Femur (tissue), 1 donor: Measurements from ENCODE around the gene PFKL.

Experiments
- DNase-seq: peaks from one replicate; pipeline ENCODE4 v3.0.0-alpha.2; 2017

PFKL gene

DNA sequence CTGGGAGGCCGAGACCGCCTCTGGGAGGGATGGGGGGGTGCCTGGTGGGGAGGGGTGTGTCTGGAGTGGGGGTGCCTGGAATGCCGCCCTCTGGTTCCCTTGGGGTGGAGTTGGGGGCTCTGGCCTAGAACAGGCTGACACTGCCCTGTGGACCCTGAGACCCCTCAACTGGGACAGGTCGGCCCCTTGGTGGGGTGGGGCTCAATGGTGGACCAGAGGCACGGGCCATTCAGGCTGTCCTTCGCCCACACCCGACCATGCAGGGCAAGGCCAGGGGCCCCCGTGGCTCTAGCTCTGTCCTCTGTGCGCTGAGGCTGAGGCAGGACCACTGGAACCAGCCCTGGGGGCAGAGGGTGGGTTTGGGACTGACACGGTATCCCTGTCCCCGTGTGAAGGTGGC lies 14.7 kb downstream of the PFKL start:
- DNase-seq: no peak

DNA sequence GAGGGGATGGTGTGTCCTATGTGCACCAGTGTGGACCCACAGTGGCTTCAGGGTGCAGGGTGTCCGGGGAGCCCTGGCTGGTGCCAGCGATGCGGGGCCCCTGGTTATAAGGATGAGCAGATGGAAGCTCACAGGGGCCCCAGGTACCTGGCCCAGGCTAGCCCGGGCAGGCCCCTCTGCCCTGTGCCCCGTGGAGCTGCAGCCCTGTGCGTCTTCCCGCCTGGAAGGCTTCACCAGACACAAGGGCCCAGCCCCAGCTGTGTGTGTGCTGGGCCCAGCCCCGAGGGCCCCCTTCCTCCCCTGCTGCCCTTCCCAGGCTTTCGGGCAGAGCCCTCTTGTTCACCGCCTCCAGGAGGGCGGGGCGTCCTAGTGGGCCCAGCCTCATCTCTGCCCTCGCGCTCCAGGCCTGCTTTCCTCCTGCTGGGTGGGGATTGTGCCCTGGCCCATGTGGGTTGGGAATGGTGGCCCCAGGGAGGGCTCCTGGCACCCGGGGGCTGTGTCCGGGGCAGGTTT lies 15.9 kb downstream of the PFKL start:
- DNase-seq: no peak

DNA sequence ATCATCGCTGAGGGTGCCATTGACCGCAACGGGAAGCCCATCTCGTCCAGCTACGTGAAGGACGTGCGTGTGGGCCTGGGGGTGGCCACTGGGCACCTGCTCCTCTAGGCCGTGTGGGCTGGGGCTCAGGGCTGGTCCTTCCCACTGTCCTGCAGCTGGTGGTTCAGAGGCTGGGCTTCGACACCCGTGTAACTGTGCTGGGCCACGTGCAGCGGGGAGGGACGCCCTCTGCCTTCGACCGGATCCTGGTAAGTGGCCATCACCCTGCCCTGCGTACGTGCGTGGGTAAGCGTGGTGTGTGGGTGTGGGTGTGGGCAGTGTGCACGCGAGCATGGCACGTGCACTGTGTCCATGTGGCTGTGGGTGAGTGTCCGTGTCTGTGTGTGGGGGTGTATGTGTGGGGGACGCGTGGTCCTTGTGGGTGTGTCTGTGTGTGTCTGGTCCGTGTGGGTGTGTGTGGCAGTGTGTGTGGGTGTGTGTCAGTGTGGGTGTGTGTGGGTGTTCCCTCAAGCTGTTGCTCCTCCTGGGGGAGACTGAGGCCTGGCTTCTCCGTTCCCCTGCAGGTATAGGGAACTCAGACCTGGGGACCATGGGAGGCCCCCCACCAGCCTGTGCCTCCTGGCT lies 16.5 kb downstream of the PFKL start:
- DNase-seq: no peak

DNA sequence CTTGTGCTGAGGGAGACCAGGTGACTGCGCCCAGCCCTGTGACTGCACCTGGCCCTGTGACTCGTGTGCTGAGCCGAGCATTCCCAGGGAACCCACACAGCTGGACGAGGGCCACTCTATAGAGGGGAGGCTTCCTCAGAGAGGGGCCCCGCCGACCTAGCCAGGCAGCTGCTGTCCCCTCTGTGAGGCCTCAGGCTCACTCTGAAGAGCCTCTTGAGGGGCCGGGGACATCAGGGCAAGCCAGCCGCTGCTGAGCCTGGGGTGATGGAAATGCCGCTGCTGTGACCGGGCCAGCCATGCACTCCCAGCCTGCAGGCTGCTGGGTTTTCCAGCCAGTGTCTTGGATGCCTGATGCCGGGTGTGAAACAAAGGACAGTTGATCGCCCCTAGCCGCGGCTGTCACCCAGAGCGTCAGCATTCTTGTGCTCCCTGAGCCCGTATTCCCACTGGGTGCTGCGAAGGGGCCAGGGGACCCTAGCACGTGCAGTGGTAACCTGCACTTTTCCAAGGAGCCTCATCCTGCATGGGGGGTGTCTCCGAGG lies 17.5 kb downstream of the PFKL start:
- no peak for DNase-seq

DNA sequence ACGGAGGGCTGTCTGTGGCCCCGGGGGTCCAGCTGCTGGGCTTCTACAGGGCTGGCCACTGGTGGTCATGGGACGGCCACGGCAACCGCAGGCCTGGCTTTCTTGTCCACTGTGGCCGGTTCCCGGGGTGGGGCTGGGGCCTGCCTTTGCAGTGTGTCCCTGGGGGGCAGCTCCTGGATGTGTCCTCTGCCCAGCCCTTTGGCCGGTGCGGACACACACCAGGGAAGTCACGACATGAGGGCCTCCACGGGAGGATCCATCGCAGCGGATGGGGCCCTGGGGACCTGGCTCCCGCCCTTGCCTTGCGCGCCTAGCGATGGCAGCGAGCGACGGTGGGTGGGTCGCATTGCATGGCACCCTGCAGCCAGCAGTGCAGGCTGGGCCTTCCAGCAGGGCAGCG lies 18.0 kb downstream of the PFKL start:
- DNase-seq: no peak

DNA sequence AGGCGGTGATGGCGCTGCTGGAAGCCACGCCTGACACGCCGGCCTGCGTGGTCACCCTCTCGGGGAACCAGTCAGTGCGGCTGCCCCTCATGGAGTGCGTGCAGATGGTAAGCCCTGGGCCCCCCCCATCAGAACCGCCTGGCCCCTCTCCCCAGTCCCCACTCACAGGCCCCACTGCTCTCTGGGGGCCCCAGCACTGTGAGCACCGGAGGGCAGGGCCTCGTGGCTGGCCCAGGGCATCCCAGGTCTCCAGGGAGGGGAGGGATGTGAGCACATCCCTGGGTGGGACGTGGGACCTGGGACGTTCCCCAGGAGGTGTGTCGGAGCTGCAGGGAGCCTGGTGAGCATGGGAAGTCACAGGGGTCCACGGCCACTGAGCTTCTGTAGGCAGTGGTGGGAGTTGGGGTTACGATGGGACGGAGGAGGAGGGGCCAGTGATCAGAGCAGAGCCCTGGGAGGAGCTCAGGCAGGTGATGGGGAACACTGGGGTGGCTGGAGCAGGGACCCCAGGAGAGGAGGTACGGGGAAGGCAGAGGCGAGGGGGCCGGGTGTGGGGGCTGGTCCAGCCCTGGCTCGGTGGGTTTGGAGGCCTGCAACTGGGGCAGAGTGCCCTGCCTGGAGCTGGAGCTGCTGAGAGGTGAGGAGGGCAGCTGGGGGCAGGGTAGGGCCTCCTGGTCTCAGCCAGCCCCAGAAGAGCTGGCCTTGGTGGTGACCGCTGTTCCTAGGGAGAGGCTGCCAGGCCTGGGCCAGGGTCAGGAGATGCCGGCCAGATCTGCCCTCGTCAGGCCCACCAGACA lies 18.8 kb downstream of the PFKL start:
- no peak for DNase-seq

DNA sequence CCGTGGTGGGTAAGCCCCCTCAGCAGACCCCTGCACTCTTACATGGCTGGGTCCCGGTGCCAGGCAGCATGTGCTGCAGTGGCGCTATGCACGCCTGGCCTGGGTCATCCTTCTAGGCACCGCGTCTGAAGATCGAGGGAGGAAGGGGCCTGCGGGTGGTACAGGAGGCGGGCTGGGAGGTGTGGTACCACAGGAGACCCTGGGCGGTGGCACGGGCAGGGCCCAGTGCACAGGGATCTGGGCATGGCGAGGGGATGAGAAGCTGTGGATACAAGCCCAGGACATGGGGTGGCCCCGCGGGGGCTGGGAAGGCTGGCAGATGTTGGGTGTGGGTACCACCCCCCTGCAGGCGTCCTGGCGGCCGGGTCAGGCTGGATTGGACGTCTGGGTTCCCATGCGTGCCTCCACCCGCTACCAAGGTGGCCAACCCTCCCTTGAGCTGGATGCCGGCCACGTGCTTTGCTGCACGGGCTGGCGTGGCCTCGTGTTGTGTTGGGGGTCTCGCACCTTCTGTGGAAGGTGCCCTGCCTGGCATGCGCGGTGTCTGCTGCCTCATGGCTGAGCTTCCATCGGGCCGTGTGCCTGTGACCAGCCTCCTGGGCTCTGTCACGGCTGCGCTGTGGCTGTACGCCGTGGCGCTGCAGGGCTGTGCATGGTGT lies 19.7 kb downstream of the PFKL start:
- DNase-seq: no peak

DNA sequence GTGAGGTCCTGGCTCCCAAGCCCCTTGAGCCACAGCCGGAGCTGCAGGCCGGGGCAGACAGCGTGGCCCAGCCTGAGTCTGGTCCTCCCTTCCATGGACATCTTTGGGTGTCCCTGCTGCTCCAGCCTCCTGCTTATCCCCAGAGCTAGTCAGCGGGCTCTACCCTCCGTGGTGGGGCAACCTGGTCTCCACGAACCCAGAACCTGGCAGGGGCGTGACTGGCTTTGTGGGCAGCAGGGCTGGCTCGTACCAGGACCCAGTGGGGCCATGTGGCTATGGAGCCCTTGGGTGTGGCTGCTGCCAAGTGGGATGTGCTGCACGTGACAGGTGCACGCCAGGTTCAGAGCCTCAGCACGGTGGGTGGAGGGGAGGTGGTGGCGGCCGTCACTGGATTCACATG lies 21.0 kb downstream of the PFKL start:
- no peak for DNase-seq

DNA sequence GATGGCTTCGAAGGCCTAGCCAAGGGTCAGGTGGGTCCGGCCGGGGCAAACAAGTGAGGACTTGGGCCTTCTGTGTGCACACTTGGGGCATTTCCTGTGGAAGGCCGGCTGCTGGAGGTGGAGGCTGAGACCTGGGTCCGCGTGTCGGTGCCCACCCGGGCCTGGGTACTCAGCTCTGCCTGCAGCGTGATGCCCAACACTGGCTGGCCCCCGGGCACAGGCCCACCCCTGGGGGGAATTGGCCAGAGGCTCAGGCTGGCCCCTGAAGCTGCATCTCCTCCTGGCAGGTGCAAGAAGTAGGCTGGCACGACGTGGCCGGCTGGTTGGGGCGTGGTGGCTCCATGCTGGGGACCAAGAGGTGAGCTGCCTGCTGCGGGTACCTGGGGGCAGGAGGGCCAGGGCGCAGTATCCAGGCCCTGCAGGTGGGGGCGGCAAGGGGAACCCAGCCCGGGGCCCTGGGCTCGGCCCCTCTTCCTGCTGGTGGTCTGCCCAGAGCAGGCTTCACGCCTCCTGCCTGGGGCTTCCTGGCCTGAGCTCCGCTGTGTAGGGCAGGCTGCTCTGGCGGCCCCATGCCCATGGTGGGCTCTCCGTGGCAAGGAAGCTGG lies 22.1 kb downstream of the PFKL start:
- DNase-seq: no peak

DNA sequence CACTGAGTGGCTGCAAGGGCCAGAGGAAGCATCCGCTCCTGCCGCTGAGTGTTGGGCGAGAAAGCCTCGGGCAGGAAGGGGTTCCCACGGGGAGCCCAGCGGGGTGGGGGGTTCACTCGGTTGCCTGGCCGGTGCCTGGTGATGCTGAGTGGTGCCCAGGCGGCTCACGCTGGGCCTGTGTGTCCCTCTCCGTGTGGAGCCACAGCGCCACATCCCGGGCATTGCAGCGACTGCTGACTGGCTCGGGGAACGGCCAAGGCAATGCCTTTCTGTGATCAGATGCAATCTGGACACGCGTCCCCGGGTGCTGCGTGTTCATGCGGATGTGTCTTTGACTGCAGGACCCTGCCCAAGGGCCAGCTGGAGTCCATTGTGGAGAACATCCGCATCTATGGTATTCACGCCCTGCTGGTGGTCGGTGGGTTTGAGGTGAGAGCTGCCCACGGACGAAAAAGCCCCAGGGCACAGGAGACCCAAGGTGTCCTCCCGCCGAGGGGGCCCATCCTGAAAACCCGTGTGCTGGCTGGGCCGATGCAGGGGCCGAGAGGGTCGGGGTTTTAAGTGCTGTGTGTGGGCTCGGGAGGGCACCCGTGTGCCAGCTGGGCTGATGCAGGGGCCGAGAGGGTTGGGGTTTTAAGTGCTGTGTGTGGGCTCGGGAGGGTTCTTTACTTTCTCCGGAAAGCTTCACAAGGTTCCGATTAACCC lies 22.9 kb downstream of the PFKL start:
- DNase-seq: no peak

DNA sequence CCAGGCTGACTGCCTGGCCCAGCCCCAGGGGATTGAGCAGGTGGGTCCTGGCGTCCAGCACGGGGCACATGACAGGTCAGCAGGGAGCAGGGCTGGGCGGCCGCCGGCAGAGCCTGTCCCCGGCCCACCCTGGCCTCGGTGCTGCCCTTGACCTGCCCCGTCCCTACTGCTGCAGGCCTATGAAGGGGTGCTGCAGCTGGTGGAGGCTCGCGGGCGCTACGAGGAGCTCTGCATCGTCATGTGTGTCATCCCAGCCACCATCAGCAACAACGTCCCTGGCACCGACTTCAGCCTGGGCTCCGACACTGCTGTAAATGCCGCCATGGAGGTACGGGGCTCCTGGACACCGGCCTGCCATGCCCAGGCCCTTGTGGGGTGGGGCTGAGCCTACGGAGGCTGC lies 23.7 kb downstream of the PFKL start:
- DNase-seq: no peak

DNA sequence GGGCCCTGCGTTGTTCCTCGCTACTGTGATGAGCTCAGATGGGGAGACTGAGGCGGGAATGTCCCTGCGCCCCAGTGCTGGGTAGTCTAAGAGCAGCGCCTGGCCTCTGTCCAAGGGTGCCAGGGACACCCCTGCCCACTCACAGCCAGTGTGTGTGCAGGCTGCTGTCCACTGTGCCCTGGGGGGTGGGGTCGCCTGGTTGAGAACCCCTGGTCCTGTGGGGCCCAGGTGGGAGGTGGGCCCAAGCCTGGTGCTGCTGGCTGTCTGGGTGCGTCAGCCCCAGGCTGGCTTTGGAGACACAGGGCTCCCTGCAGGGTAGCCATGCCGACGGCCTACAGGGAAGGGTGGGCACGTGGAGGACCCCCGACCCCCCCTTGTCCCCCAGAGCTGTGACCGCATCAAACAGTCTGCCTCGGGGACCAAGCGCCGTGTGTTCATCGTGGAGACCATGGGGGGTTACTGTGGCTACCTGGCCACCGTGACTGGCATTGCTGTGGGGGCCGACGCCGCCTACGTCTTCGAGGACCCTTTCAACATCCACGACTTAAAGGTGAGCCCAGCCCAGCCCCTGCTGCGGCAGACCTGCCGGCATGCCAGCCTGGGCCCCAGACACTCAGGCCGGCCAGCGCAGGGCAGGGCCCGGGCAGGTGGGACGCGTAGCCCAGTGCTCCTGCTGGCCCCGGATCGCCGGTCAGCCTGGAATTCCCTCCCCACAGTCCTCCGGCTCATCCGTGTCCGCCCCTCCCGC lies 24.4 kb downstream of the PFKL start:
- DNase-seq: no peak

DNA sequence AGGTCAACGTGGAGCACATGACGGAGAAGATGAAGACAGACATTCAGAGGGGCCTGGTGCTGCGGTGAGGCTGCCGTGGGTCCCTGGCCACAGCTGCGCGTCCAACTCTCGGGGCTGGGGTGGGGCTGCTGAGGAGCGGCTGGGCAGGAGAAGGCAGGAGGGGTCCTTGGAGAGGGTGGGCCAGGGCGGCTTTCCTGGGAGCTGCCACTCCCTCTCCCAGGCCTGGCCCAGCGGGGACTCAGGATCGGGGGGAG lies 24.9 kb downstream of the PFKL start:
- no peak for DNase-seq

DNA sequence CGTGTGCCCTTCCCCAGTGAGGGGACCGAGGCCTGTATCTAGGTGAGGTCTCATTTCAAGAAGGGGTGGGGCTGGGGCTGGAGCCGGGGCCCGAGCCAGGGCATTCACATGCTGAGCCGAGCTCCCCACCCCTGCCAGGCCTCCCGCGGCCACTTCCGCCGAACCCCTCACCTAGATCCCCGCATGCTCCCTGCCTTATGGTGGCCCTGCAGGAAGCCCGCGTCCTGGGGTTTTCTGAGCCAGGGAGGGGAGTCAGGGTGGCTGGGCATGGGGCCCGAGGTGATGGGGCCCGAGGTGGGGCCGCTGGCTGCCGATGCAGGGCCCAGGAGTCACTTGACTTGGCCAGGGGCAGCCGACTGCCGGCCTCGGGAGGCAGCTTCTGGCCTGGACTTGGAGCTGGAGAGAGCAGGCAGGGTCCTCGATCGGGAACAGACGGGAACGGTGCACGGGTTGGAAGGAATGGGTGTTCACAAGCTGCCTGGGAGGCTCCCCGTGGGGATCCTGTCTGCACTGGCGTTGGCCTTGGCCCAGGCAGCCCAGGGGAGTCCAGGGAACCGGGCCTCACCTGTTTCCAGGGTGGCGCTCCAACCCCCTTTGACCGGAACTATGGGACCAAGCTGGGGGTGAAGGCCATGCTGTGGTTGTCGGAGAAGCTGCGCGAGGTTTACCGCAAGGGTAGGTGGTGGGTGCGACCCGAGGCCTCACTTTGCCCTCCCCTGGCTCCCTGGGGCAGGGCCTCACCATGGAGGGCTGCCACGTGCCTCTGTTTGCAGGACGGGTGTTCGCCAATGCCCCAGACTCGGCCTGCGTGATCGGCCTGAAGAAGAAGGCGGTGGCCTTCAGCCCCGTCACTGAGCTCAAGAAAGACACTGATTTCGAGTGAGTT lies 25.8 kb downstream of the PFKL start:
- no peak for DNase-seq

DNA sequence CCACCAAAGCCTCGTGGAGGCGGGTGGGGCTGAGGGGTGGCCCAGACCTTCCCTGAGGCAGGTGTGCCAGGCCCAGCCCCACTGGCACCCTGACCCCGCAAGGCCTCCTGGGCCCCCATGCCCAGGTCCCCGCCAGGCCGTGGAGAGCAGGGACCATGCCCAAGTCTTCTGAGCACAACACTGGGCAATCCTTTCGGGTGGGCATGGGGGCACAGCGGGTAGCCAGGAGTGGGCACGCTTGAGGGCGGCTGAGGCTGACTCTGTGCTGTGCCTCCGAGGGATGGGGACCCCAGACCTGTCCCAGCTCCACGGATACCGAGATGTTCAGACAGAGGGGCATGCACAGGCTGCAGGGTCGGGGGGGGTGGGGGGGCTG lies 26.4 kb downstream of the PFKL start:
- no peak for DNase-seq

DNA sequence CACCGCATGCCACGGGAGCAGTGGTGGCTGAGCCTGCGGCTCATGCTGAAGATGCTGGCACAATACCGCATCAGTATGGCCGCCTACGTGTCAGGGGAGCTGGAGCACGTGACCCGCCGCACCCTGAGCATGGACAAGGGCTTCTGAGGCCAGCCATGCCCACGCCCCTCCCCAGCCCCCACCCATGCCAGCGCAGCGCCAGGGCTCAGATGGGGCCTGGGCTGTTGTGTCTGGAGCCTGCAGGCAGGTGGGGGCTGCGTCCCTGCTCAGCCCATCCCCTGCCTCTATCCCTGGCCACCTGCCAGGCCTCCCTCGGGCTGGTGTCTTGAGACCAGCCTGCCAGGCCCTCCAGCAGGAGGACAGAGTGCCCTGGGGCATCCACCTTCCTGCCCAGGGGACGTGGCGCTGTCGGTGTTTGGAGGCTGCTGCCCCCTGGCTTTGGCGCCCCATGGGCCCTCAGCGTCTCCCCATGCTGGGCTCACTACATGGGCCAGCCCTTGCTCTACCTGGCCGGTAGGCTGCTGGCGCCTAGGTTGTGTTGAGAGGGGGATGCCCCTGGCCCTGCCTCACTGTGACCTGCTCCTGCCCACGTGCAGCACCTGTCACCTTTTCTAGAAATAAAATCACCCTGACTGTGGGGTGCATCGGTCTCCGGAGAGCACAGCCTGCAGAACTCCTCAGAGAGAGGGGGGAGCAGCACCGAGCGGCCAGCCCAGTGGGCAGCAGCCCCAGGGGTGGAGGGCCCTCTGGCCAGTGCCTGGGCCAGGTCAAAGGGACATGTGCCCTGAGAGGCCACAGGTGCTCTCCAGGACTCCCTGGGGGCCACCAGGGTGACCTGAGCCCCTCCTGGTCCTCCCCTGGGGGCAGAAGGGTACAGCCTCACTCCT lies 27.1 kb downstream of the PFKL start:
- no peak for DNase-seq

DNA sequence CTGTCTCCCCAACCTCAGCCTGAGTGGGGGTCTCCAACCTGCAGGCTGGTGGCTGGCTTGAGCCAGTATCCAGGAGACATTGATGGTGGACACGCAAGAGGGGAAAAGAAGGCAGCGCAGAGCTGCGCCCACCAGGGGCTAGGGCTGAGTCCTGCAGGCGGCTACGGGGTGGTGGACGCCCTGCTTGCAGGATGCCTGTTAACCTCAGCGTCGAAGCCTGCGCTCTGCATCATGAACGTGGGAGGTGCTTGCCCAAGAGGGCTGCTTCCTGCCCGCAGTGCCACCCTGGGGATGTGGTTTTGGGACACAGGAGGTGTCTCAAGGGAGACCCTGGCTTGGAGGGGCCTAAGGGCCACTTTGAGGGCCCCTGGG lies 27.7 kb downstream of the PFKL start:
- no peak for DNase-seq

DNA sequence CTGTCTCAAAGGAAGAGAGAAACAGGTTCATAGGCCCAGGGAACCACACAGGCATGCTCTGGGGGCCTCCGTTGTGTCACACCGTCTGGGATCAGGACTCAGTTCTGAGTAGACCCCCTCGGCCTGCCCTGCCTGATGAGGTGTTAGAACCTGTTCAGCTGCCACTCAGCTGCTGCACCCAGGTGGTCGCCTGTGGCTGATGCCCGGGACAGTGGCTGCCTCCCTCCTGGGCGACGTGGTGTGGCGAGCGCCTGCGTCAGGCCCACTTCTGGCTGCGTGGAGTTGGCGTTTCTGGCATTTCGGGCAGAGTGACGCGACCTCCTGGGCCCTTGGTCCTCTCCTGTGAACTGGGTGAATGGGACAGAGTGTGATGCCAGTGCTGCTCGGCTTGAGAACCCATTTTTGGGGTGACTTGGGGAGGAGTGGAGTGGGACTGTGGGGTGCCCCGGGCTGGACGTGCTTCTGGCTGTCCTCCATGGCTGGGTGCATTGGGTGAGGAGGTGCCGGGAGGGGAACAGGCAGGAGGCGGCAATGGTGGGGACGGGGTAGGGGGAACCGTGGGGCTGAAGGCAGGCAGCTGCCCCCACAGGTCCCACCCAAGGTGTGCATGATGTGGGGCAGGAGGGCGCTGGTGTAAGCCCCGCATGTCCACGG lies 28.5 kb downstream of the PFKL start:
- DNase-seq: no peak

DNA sequence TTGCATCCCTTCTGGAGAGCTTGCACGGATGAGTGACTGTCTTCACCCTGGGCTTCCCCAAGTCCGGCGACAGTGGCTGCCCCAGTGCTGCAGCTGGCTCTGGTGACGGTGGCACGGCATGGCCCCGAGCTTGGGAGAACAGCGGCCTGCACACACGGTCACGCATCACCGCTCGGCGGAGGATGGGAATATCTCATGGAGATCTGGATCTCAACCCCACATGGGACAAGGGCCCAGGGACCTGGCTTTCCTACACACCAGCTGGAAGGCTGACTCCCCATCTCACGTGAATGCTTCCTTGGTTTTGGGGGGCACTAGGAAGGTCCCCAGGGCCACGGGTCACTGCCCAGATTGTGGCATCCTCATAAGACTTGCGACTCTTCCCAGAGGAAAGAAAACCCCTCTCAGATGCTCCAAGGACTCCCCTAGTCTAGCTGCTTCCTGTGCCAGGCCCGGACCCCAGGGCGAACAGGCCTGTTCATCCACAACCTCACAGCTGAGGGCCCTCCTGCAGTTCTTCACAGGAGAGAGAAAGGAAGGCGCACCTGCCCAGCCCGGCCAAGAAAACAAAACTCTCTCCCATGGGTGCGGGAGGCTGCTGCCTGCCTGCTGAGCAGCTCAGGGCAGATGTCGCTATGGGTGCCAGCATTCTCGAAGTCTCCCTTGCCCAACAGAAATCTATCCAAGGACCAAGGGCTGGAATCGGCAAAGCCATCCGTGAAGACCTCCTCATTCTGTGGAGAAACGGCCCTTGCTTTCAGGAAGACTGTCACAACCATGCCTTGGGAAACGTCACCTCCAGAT lies 29.4 kb downstream of the PFKL start:
- DNase-seq: no peak
